IMR-90 (cell line): Measurements from ENCODE around the gene CD93. TPM values are rescaled to one million over a fixed set of nuclear protein-coding genes. Genes with fewer than 3 reads are reported as not detected.

Source experiments
- ATAC-seq: fragments of 200-7000 bp; cut with Tn5 transposase; 2 replicates; pipeline ENCODE4 v1.9.1; 2020; ENCODE audit warnings: low read depth, mild to moderate bottlenecking, moderate library complexity
- BruUV-seq: library from RNA; stranded (reverse); fragments of 400-500 nt; replicated peaks from 2 replicates; lab custom pipeline; 2021; lab: Mats Ljungman, UMichigan
- CTCF ChIA-PET: fragments of 300-600 bp; formaldehyde crosslinking; extraction: SDS; loops from one replicate; lab custom pipeline; 2021; ENCODE audit warnings: antibody characterized with exemption; lab: Yijun Ruan, JAX
- POLR2A ChIA-PET: fragments of 300-600 bp; sonication (Branson Sonifier 250); formaldehyde crosslinking; loops from one replicate; lab custom pipeline; 2022; ENCODE audit warnings: antibody characterized with exemption; ENCODE audit not compliant: unreplicated experiment; lab: Charles Lee
- DNase-seq: peaks from one replicate; pipeline ENCODE4 v3.0.0; 2013
- H2AFZ ChIP-seq: replicated peaks from 2 replicates; pipeline ENCODE3; 2013; ENCODE audit warnings: low read length, mild to moderate bottlenecking; ENCODE audit not compliant: poor library complexity
- H2AK5ac ChIP-seq: 2 replicates; pipeline ENCODE4 v1.6.1; 2013; ENCODE audit warnings: low read depth, low read length, inconsistent platforms
- H2AK9ac ChIP-seq: replicated peaks from 2 replicates; pipeline ENCODE3; 2013; ENCODE audit warnings: mild to moderate bottlenecking, low read depth, low read length, moderate library complexity; ENCODE audit not compliant: poor library complexity
- H2BK120ac ChIP-seq: 2 replicates; pipeline ENCODE4 v1.6.1; 2013; ENCODE audit warnings: low read depth, low read length, inconsistent platforms
- H2BK15ac ChIP-seq: 3 replicates; pipeline ENCODE4 v1.6.1; 2013; ENCODE audit warnings: low read depth, low read length, inconsistent platforms
- H2BK20ac ChIP-seq: 2 replicates; pipeline ENCODE4 v1.6.1; 2013; ENCODE audit warnings: low read depth, mild to moderate bottlenecking, inconsistent platforms, low read length, moderate library complexity
- H2BK5ac ChIP-seq: 2 replicates; pipeline ENCODE4 v1.6.1; 2013; ENCODE audit warnings: mild to moderate bottlenecking, low read depth, low read length, inconsistent platforms; ENCODE audit not compliant: poor library complexity, severe bottlenecking
- H3K14ac ChIP-seq: replicated peaks from 2 replicates; pipeline ENCODE4 v1.6.1; 2013; ENCODE audit warnings: low read depth, low read length, inconsistent platforms
- H3K18ac ChIP-seq: 2 replicates; pipeline ENCODE4 v1.6.1; 2013; ENCODE audit warnings: low read depth, low read length, control low read depth
- H3K23ac ChIP-seq: 2 replicates; pipeline ENCODE4 v1.6.1; 2013; ENCODE audit warnings: low read depth, low read length, inconsistent platforms
- H3K27ac ChIP-seq: 2 replicates; pipeline ENCODE4 v1.5.1; 2013; ENCODE audit warnings: mild to moderate bottlenecking, control low read depth, low read length; ENCODE audit not compliant: insufficient read depth
- H3K27me3 ChIP-seq: 2 replicates; pipeline ENCODE4 v1.6.1; 2013; ENCODE audit warnings: low read length; ENCODE audit not compliant: control insufficient read depth, insufficient read depth
- H3K36me3 ChIP-seq: 2 replicates; pipeline ENCODE4 v1.6.1; 2013; ENCODE audit warnings: low read length, mixed read lengths; ENCODE audit not compliant: control insufficient read depth, insufficient read depth
- H3K4ac ChIP-seq: 2 replicates; pipeline ENCODE4 v1.6.1; 2013; ENCODE audit warnings: low read depth, low read length, inconsistent platforms
- H3K4me1 ChIP-seq: 2 replicates; pipeline ENCODE4 v1.6.1; 2013; ENCODE audit warnings: low read length, mixed read lengths; ENCODE audit not compliant: control insufficient read depth, insufficient read depth
- H3K4me2 ChIP-seq: 2 replicates; pipeline ENCODE4 v1.6.1; 2013; ENCODE audit warnings: low read depth, mild to moderate bottlenecking, control low read depth, low read length, moderate library complexity
- H3K4me3 ChIP-seq: 2 replicates; pipeline ENCODE4 v1.5.1; 2013; ENCODE audit warnings: low read depth, mild to moderate bottlenecking, control low read depth, low read length, moderate library complexity; ENCODE audit not compliant: insufficient read depth
- H3K56ac ChIP-seq: 2 replicates; pipeline ENCODE4 v1.6.1; 2013; ENCODE audit warnings: low read length, inconsistent platforms; ENCODE audit not compliant: insufficient read depth; ENCODE audit errors: extremely low read depth
- H3K79me1 ChIP-seq, 2 experiments: 2 replicates each; pipeline ENCODE4 v1.6.1; 2013; ENCODE audit warnings: low read length in 2 of 2, inconsistent platforms in 1 of 2, low read depth in 1 of 2
- H3K9ac ChIP-seq: 2 replicates; pipeline ENCODE4 v1.6.1; 2013; ENCODE audit warnings: low read depth, low read length, control low read depth
- H3K9me1 ChIP-seq: 2 replicates; pipeline ENCODE4 v1.6.1; 2013; ENCODE audit warnings: low read length, inconsistent platforms; ENCODE audit not compliant: insufficient read depth
- H3K9me3 ChIP-seq: 2 replicates; pipeline ENCODE4 v1.6.1; 2013; ENCODE audit warnings: low read length; ENCODE audit not compliant: control insufficient read depth, insufficient read depth
- H4K20me1 ChIP-seq: 2 replicates; pipeline ENCODE4 v1.6.1; 2013; ENCODE audit warnings: low read length, inconsistent platforms; ENCODE audit not compliant: insufficient read depth
- H4K5ac ChIP-seq: 2 replicates; pipeline ENCODE4 v1.6.1; 2013; ENCODE audit warnings: mild to moderate bottlenecking, low read depth, low read length, control low read depth
- H4K8ac ChIP-seq, 2 experiments: 2 replicates each; pipeline ENCODE4 v1.6.1; 2013; ENCODE audit warnings: low read depth in 2 of 2, low read length in 2 of 2, control low read depth in 1 of 2, inconsistent platforms in 1 of 2
- H4K91ac ChIP-seq: 2 replicates; pipeline ENCODE4 v1.6.1; 2013; ENCODE audit warnings: low read depth, low read length, inconsistent platforms; ENCODE audit not compliant: insufficient read depth
- BHLHE40 ChIP-seq: fragments of 150-350 bp; IDR thresholded peaks from 2 replicates; pipeline ENCODE4 v1.6.1; 2016; ENCODE audit warnings: mild to moderate bottlenecking, low read depth, low read length
- CEBPB ChIP-seq: IDR thresholded peaks from 2 replicates; pipeline ENCODE4 v1.6.1; 2012; ENCODE audit warnings: low read depth, low read length, improper control_type of control experiment
- CHD1 ChIP-seq: IDR thresholded peaks from 2 replicates; pipeline ENCODE4 v1.6.1; 2012; ENCODE audit warnings: low read depth, low read length, improper control_type of control experiment
- FOS ChIP-seq: fragments of 150-350 bp; IDR thresholded peaks from 2 replicates; pipeline ENCODE4 v1.6.1; 2016; ENCODE audit warnings: low read depth, low read length
- MAFK ChIP-seq: IDR thresholded peaks from 2 replicates; pipeline ENCODE4 v1.6.1; 2012; ENCODE audit warnings: low read depth, low read length, improper control_type of control experiment
- MAZ ChIP-seq: IDR thresholded peaks from 2 replicates; pipeline ENCODE4 v1.6.1; 2012; ENCODE audit warnings: low read depth, mild to moderate bottlenecking, low read length, improper control_type of control experiment, moderate library complexity, borderline replicate concordance
- MXI1 ChIP-seq: IDR thresholded peaks from 2 replicates; pipeline ENCODE4 v1.6.1; 2012; ENCODE audit warnings: low read depth, mild to moderate bottlenecking, low read length, moderate library complexity, borderline replicate concordance
- NFE2L2 ChIP-seq: fragments of 150-350 bp; IDR thresholded peaks from 2 replicates; pipeline ENCODE4 v1.6.1; 2016; ENCODE audit warnings: low read depth, mild to moderate bottlenecking, low read length
- POLR2A ChIP-seq: IDR thresholded peaks from 2 replicates; pipeline ENCODE4 v1.6.1; 2012; ENCODE audit warnings: mild to moderate bottlenecking, low read depth, low read length
- RAD21 ChIP-seq: IDR thresholded peaks from 2 replicates; pipeline ENCODE4 v1.6.1; 2012; ENCODE audit warnings: low read length, improper control_type of control experiment
- RCOR1 ChIP-seq: IDR thresholded peaks from 2 replicates; pipeline ENCODE4 v1.6.1; 2012; ENCODE audit warnings: mild to moderate bottlenecking, low read length, improper control_type of control experiment; ENCODE audit not compliant: insufficient replicate concordance
- RFX5 ChIP-seq: IDR thresholded peaks from 2 replicates; pipeline ENCODE4 v1.8.0; 2012; ENCODE audit warnings: low read depth, mild to moderate bottlenecking, low read length, moderate library complexity
- SMC3 ChIP-seq: fragments of 150-350 bp; IDR thresholded peaks from 2 replicates; pipeline ENCODE4 v1.6.1; 2016; ENCODE audit warnings: low read depth, mild to moderate bottlenecking, antibody characterized with exemption, low read length, moderate library complexity
- WGBS, 2 experiments: methylation state at CpG; one replicate each; pipeline versions ENCODE4 v1.1.5 to v1.1.7; 2013; ENCODE audit warnings: missing lambda C conversion rate in 2 of 2; ENCODE audit not compliant: insufficient read length in 1 of 2; ENCODE audit errors: extremely low coverage in 2 of 2; 5-methylcytosine and 5-hydroxymethylcytosine counted together
- dilution Hi-C: fragments of 300-500 bp; cut with HindIII; formaldehyde crosslinking; loops from one replicate; pipeline ENCODE4 v1.14.3; 2018; ENCODE audit warnings: low sequenced_read_pairs; ENCODE audit not compliant: unreplicated experiment
- in situ Hi-C: fragments of 300-500 bp; cut with MboI; formaldehyde crosslinking; loops from 3 replicates; pipeline ENCODE4 v1.14.3; 2019; ENCODE audit warnings: low sequenced_read_pairs, inconsistent platforms, mixed read lengths
- intact Hi-C: fragments of 100-400 bp; cut with micrococcal nuclease; formaldehyde crosslinking; loops from 2 replicates; pipeline ENCODE4 v1.10.0; 2022
- polyA plus RNA-seq, 3 experiments: library from polyadenylated mRNA; depleted of rRNA; stranded (reverse); fragments of >200 nt; gene quantifications; 2 replicates each; pipeline ENCODE4 v1.2.3, GENCODE V29; 2012; ENCODE audit warnings: low replicate concordance in 1 of 3
- total RNA-seq: library from RNA; depleted of rRNA; stranded (reverse); fragments of >200 nt; gene quantifications from 2 replicates; pipeline ENCODE4 v1.2.3, GENCODE V29; 2012
- TF ChIP-seq, protein P1 (sequence below): conservative IDR thresholded peaks from 2 replicates; pipeline ENCODE4 v1.5.1; 2012; ENCODE audit warnings: mild to moderate bottlenecking, low read depth, low read length, improper control_type of control experiment
- TF ChIP-seq, protein P2 (sequence below): fragments of 150-350 bp; IDR thresholded peaks from 2 replicates; pipeline ENCODE4 v1.6.1; 2016; ENCODE audit warnings: low read depth, mild to moderate bottlenecking, low read length, moderate library complexity, borderline replicate concordance
- TF ChIP-seq, protein P3 (sequence below): fragments of 150-350 bp; IDR thresholded peaks from 2 replicates; pipeline ENCODE4 v1.6.1; 2017; ENCODE audit warnings: mild to moderate bottlenecking, antibody characterized with exemption, low read length, low read depth

Gene CD93
- total and polyA plus RNA-seq, 2 of the 4 experiments (the other 2 are of a cell fraction): under 0.01 to 0.02 TPM

DNA sequence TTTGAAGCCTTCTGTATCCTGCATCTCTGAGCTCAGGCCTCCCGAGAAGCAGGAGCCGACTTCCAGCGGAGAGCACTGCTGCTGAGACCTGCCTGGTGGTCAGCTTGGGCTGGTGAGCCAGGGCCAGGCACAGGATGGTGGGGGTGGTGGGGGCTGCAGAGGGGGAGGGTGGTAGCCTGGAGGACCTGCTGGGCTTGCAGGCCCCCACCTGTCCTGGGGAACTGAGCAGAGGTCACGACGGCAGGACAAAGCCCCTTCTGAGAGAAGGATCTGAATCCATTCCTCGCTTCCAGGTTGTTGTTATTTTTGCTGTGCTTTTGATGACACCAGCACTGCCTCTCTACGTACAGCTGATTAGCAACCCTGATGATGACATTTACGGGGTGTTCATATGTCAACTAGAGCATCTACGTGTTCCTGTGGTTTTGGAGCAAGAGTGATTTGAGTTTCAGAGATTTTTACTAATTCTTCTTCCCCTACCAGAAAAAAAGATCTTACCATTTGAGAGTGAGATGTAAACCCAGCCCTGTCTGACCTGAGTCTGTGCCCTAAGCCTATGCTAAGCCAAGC, 35.7 kb upstream of the CD93 start:
- Histone ChIP-seq H2BK20ac (no peak overlapping the region), H3K56ac (no peak overlapping the region), H4K5ac (no peak overlapping the region), H2AK9ac (no peak overlapping the region), H2BK5ac (no peak overlapping the region), H4K8ac (no peak overlapping the region), H3K9ac (no peak overlapping the region), H4K91ac (no peak overlapping the region), H3K18ac (no peak overlapping the region), H3K27me3 (peaks cover 6% of the 10 kb centered on the region; the same call in 1 of the 2 replicates), H3K4me2 (no peak overlapping the region), H3K4me3 (no peak overlapping the region), H2AK5ac (no peak overlapping the region), H2AFZ (no peak overlapping the region), H2BK120ac (no peak overlapping the region), H3K14ac (no peak overlapping the region), H3K23ac (no peak overlapping the region), H3K27ac (no peak overlapping the region), H4K20me1 (no peaks in the 10 kb centered on the region), H3K4me1 (peaks cover 8% of the 10 kb centered on the region), H3K36me3 (no peaks in the 10 kb centered on the region), H3K9me3 (no peaks in the 10 kb centered on the region), H3K4ac (no peak overlapping the region), H2BK15ac (no peak overlapping the region), H3K9me1 (no peaks in the 10 kb centered on the region), H3K79me1 (no peaks in the 10 kb centered on the region)
- CTCF ChIA-PET: no interaction called here
- dilution Hi-C loops (no loop called here), intact Hi-C loops (no loop called here), in situ Hi-C loops (no loop called here)
- whole genome bisulfite sequencing, 2 experiments: no CpG with 5 or more reads among the region's 9 CpGs
- no peak for DNase-seq
- POLR2A ChIA-PET: no interaction called here
- no peak for ATAC-seq
- no peak for TF ChIP-seq POLR2A
- TF ChIP-seq CEBPB: no peak
- TF ChIP-seq RAD21: no peak
- TF ChIP-seq, protein P1, sequence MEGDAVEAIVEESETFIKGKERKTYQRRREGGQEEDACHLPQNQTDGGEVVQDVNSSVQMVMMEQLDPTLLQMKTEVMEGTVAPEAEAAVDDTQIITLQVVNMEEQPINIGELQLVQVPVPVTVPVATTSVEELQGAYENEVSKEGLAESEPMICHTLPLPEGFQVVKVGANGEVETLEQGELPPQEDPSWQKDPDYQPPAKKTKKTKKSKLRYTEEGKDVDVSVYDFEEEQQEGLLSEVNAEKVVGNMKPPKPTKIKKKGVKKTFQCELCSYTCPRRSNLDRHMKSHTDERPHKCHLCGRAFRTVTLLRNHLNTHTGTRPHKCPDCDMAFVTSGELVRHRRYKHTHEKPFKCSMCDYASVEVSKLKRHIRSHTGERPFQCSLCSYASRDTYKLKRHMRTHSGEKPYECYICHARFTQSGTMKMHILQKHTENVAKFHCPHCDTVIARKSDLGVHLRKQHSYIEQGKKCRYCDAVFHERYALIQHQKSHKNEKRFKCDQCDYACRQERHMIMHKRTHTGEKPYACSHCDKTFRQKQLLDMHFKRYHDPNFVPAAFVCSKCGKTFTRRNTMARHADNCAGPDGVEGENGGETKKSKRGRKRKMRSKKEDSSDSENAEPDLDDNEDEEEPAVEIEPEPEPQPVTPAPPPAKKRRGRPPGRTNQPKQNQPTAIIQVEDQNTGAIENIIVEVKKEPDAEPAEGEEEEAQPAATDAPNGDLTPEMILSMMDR: no peak
- no peak for TF ChIP-seq NFE2L2
- TF ChIP-seq MAFK: no peak
- TF ChIP-seq RCOR1: no peak
- TF ChIP-seq CHD1: no peak
- no peak for TF ChIP-seq FOS
- no peak for TF ChIP-seq MXI1
- TF ChIP-seq, protein P2, sequence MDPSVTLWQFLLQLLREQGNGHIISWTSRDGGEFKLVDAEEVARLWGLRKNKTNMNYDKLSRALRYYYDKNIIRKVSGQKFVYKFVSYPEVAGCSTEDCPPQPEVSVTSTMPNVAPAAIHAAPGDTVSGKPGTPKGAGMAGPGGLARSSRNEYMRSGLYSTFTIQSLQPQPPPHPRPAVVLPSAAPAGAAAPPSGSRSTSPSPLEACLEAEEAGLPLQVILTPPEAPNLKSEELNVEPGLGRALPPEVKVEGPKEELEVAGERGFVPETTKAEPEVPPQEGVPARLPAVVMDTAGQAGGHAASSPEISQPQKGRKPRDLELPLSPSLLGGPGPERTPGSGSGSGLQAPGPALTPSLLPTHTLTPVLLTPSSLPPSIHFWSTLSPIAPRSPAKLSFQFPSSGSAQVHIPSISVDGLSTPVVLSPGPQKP: no peak
- TF ChIP-seq RFX5: no peak
- no peak for TF ChIP-seq SMC3
- TF ChIP-seq MAZ: no peak
- TF ChIP-seq, protein P3, sequence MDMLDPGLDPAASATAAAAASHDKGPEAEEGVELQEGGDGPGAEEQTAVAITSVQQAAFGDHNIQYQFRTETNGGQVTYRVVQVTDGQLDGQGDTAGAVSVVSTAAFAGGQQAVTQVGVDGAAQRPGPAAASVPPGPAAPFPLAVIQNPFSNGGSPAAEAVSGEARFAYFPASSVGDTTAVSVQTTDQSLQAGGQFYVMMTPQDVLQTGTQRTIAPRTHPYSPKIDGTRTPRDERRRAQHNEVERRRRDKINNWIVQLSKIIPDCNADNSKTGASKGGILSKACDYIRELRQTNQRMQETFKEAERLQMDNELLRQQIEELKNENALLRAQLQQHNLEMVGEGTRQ: no peak
- no peak for TF ChIP-seq BHLHE40
- BruUV-seq: no TSS peak
